Activated CD8-positive, alpha-beta memory T cell treated with anti-CD3 and anti-CD28 coated beads, Interleukin-2, amount 50 U/mL, for 24 hours (primary cell): Measurements from ENCODE around the gene FGD4.
"Not testable (repeated sequence)": the region's sequence is repeated elsewhere in the genome, so short reads cannot be mapped to it uniquely, and the experiment has no call there.

Source experiments
- DNase-seq: peaks from one replicate; pipeline ENCODE4 v3.0.0-alpha.2; 2020; ENCODE audit errors: extremely low read depth

Gene FGD4

GRCh38 chr12:32493282-32493681 lies 93.9 kb downstream of the FGD4 start:
- DNase-seq = no peak

GRCh38 chr12:32494656-32495055 lies 95.3 kb downstream of the FGD4 start:
- DNase-seq = no peak

DNA sequence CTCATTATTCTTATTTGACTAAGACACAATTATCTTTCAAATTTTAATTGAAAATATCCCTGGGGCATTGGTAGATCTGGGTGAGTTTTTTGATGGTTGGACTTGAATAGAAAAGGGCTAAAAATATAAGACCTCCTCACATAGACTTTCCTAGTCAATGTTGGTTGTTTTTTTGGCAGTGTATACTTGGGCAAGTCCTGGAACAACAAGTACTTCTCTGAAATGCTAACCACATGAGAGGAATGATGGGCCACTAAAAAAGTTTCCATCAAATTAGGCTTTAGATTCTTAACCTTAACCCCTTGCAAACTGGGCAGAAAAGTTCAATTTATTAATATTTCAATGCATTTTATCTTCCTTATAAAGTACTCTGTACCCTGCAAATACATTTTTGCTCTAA lies 97.6 kb downstream of the FGD4 start:
- DNase-seq = no peak

DNA sequence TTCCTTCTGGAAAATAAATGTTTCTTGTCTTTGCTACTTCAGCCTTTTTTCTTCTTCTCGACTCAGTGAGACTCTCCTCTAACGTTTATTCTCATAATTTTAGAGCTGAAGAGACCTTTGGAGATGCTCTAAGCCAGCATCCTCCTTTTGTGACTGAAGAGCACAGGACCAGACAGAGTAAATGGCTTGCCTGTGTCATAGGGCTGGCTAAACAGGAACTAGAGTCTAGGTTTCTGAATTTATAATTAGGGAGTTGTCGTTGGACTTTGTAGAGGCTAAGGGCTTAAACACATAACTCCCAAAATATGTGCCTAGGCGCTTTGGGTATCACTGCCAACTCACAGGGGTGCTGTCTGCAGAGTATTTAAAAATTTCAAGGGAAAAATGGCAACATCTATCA lies 98.5 kb downstream of the FGD4 start:
- no peak for DNase-seq

- DNase-seq = no peak
Measured at GRCh38 chr12:32499048-32499447, 99.7 kb downstream of the FGD4 start.

DNA sequence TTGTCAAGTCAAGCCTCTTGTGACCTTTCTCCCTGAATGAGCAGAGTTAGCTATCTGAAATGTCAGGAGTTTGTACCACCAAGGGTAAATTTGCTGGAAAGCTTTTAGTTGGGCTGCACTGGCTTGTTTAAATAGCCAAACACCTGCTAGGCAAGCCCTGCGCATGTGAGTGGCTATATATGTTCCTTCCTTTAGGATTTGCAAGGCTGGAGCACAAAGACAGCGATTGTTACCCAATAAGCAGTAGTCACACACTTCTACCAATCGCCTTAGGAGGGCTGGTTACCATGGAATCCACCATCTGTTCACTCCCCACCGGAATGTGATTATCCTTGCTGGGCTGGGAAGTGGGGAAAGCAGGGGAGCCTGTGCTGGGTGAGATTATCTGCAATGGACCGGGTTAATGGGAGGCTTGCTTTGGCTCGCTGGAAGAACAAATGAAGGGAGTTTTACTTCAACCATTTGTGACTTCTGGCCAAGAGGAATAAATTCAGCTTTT lies 102.5 kb downstream of the FGD4 start:
- DNase-seq = no peak

- no peak for DNase-seq
Measured at GRCh38 chr12:32502693-32503502, 103.5 kb downstream of the FGD4 start.

DNA sequence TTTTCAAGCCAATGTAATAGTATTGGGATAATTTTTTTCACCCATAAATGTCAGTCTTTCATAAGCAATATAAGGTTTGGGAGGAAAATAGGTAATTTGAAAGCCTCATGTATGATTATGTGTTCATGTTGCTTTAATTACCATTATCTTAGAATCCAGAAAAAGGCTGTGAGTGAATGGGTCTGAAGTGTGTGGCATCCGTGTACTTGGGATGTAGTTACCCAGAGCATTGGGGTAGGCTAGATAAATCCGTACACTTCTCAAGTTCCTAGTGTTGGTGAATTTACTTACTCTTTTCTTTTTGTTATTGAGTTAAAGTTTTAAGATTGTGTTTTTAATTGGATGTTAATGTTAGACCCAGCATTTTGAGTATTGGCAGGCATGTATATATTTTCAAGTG lies 104.4 kb downstream of the FGD4 start:
- DNase-seq = no peak

DNA sequence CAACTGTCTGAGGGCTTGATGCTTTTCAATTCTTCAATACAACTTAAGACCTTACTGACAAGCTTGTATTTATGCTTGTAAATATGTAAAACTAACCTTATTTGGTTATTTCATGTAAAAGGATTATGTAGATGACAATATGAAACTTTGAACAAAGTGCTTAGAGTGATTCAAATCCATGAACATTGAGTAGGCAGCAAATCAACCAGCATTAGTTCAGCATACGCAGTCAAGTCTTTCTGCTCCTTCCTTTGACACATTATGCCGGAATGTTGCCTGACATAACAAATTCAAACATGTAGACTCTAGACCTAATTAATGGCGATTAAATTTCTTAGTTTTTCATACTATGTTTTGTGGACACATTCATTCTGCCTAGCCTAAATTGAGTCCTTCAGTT lies 105.2 kb downstream of the FGD4 start:
- DNase-seq = no peak

GRCh38 chr12:32505067-32505945 lies 105.9 kb downstream of the FGD4 start:
- no peak for DNase-seq

GRCh38 chr12:32507096-32507941 lies 108.0 kb downstream of the FGD4 start:
- DNase-seq = not testable (repeated sequence)

GRCh38 chr12:32507942-32508320 lies 108.6 kb downstream of the FGD4 start:
- no peak for DNase-seq

- DNase-seq = no peak
Measured at GRCh38 chr12:32508626-32509025, 109.3 kb downstream of the FGD4 start.

GRCh38 chr12:32509328-32510091 lies 110.2 kb downstream of the FGD4 start:
- no peak for DNase-seq

- not testable (repeated sequence) for DNase-seq
Measured at GRCh38 chr12:32511976-32512375, 112.6 kb downstream of the FGD4 start.

DNA sequence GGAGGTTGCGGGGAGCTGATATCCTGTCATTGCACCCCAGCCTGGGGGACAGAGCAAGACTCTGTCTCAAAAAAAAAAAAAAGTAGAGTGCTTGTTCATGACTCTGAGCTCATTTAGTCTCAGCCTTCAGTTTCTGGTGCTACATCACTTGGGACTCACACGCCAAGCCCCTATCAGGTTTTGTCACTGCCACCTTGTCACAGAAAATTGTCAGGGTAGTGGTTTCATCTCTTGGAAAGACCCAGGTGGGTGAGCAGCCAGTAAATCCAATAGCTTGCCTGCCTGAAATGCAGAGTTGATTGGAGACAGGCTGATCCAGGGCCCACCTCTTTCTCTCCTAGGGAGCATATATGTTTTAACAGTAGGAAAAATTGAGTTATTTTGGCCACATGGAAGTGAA lies 113.0 kb downstream of the FGD4 start:
- no peak for DNase-seq

DNA sequence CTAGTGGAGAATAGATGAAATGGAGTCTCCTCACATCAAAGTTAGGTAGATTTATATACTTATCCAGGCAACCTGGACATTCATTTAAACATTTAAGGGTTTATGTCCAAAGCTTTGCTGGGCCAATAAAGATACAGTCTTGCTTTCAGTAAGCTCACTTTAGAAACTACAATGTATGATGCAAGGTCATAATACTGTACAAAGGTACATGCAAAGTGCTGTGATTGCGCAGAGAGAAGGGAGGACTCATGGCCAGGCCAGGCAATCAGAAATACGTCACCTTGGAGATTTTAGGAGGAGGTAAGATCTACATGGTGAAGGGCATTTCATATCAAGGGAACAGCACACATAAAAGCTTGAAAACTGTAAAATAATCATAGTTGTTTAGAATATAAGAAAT lies 113.6 kb downstream of the FGD4 start:
- DNase-seq = no peak

- DNase-seq = no peak
Measured at GRCh38 chr12:32515137-32515873, 115.9 kb downstream of the FGD4 start.

DNA sequence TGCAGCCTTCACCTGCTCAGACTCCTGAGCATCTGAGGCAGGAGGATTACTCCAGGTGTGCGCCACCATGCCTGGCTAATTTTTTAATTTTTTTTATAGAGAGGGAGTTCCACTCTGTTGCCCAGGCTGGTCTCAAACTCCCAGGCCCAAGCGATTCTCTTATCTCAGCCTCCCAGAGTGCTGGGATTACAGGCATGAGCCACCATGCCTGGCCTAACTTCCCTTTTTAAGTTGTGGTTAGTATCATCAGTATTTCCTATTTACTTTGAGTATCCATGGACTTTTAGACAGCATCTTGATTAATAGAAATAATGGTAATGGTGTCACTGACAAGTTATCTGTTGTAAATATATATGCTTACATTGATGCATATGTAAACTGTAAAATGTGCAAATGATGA lies 116.9 kb downstream of the FGD4 start:
- no peak for DNase-seq

DNA sequence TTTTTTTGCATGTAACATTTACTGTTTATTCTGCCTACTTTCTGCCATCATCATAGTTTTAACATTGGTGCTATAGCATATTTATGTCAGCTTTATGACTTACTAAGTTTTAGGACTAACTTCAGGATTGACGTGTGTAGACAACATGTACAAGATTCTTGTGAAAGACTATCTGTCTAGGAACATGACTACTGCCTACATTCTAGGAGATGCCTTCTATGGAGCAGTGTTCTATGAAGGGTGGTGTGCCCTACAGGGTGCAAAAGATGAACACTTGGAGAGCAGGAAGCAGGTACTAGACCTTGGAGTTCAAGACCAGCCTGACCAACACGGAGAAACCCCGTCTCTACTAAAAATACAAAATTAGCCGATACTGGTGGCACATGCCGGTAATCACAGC lies 118.6 kb downstream of the FGD4 start:
- no peak for DNase-seq
